Keratinocyte (primary cell): ENCODE measurements around the gene MRPL33. TPM values are rescaled to one million over a fixed set of nuclear protein-coding genes. Genes with fewer than 3 reads are reported as not detected.
A peak's percentile ranks its signal among the peaks of the same experiment; 100 is the strongest.

Source experiments
- DNase-seq: peaks from one replicate; pipeline ENCODE4 v3.0.0-alpha.2; 2011; ENCODE audit warnings: low read depth, missing footprints, low spot score
- FAIRE-seq: peaks from 2 replicates; lab custom pipeline; 2011; peaks lifted over from hg19 to GRCh38; lab: Jason Lieb, UNC
- H2AFZ ChIP-seq: 2 replicates; pipeline ENCODE4 v1.6.0; 2012; ENCODE audit warnings: low read length, control low read depth, inconsistent platforms; ENCODE audit not compliant: control insufficient read depth
- H3K27ac ChIP-seq: 2 replicates; pipeline ENCODE4 v1.5.1; 2011; ENCODE audit warnings: low read length; ENCODE audit not compliant: control insufficient read depth, insufficient read depth
- H3K27me3 ChIP-seq: 3 replicates; pipeline ENCODE4 v1.6.0; 2011; ENCODE audit warnings: low read length; ENCODE audit not compliant: control insufficient read depth, insufficient read depth; ENCODE audit errors: extremely low read depth
- H3K36me3 ChIP-seq, 2 experiments: 2 replicates in 1 of 2; 3 replicates in 1 of 2; pipeline ENCODE4 v1.5.1; 2011; ENCODE audit warnings: low read length in 2 of 2, mild to moderate bottlenecking in 1 of 2; ENCODE audit not compliant: control insufficient read depth in 2 of 2, insufficient read depth in 2 of 2; ENCODE audit errors: extremely low read depth in 1 of 2
- H3K4me1 ChIP-seq: 3 replicates; pipeline ENCODE4 v1.5.1; 2011; ENCODE audit warnings: low read length; ENCODE audit not compliant: control insufficient read depth, insufficient read depth; ENCODE audit errors: extremely low read depth
- H3K4me2 ChIP-seq: 3 replicates; pipeline ENCODE4 v1.6.0; 2011; ENCODE audit warnings: low read depth, low read length; ENCODE audit not compliant: control insufficient read depth, insufficient read depth; ENCODE audit errors: extremely low read depth
- H3K4me3 ChIP-seq, 3 experiments: fragments of 200-600 bp in 1 of 3; sonication (generic) in 1 of 3; 2 replicates in 2 of 3; 3 replicates in 1 of 3; pipeline ENCODE4 v1.5.1; 2011 to 2016; ENCODE audit warnings: low read length in 3 of 3, mild to moderate bottlenecking in 3 of 3, control low read depth in 2 of 3, inconsistent platforms in 1 of 3, low read depth in 1 of 3, mixed read lengths in 1 of 3, mixed run types in 1 of 3, moderate library complexity in 1 of 3; ENCODE audit not compliant: control insufficient read depth in 2 of 3, insufficient read depth in 2 of 3; ENCODE audit errors: extremely low read depth in 1 of 3
- H3K79me2 ChIP-seq: 2 replicates; pipeline ENCODE4 v1.6.0; 2012; ENCODE audit warnings: low read length; ENCODE audit not compliant: control insufficient read depth, insufficient read depth
- H3K9ac ChIP-seq: 3 replicates; pipeline ENCODE4 v1.6.0; 2011; ENCODE audit warnings: low read length; ENCODE audit not compliant: control insufficient read depth, insufficient read depth; ENCODE audit errors: extremely low read depth
- H3K9me1 ChIP-seq: 3 replicates; pipeline ENCODE4 v1.6.0; 2011; ENCODE audit warnings: low read length; ENCODE audit not compliant: control insufficient read depth, insufficient read depth; ENCODE audit errors: extremely low read depth
- H3K9me3 ChIP-seq: 2 replicates; pipeline ENCODE4 v1.5.1; 2012; ENCODE audit warnings: low read depth, low read length; ENCODE audit not compliant: control insufficient read depth
- H4K20me1 ChIP-seq: 3 replicates; pipeline ENCODE4 v1.6.0; 2011; ENCODE audit warnings: low read length; ENCODE audit not compliant: control insufficient read depth, insufficient read depth; ENCODE audit errors: extremely low read depth
- CTCF ChIP-seq, 3 experiments: IDR thresholded peaks in 1 of 3; conservative IDR thresholded peaks in 1 of 3; optimal IDR thresholded peaks in 1 of 3; 2 replicates in 2 of 3; 3 replicates in 1 of 3; pipeline versions ENCODE3 to v1.5.1; 2011; ENCODE audit warnings: low read length in 3 of 3, mild to moderate bottlenecking in 3 of 3, moderate library complexity in 2 of 3, control low read depth in 1 of 3, inconsistent platforms in 1 of 3; ENCODE audit not compliant: insufficient read depth in 2 of 3; ENCODE audit errors: extremely low read depth in 1 of 3
- EZH2 ChIP-seq: IDR thresholded peaks from one replicate; pipeline ENCODE4 v1.6.1; 2012; ENCODE audit warnings: inconsistent platforms, mild to moderate bottlenecking, low read length, moderate library complexity
- dilution Hi-C: fragments of 300-500 bp; cut with MboI; formaldehyde crosslinking; loops from one replicate; pipeline ENCODE4 v1.7.0; 2020; ENCODE audit warnings: low sequenced_read_pairs; ENCODE audit not compliant: extremely low pct_ligation_motif_present
- polyA plus RNA-seq, 5 experiments: library from polyadenylated mRNA; depleted of rRNA in 3 of 5; stranded (reverse) in 3 of 5; stranded (forward) in 1 of 5; unstranded in 1 of 5; fragments of >200 nt; gene quantifications; 1 replicate in 1 of 5; 2 replicates in 3 of 5; 3 replicates in 1 of 5; pipeline versions ENCODE4 v1.2.1 to v1.2.3, GENCODE V29; 2011 to 2012; ENCODE audit warnings: missing spikeins in 2 of 5, low read depth in 1 of 5, low replicate concordance in 1 of 5

MRPL33 gene
- polyA plus RNA-seq, 1 donor (not counting 4 experiments of a cell fraction or from before 2014, with no cell fraction given), result 110 TPM

- Histone ChIP-seq H3K4me3 (no peak overlapping the region), H3K4me1 (peaks cover 30% of the 10 kb centered on the region), H3K27me3 (no peaks in the 10 kb centered on the region), H3K9ac (no peak overlapping the region), H2AFZ (no peak overlapping the region), H3K4me2 (peak overlapping the region; percentile 15), H3K79me2 (peaks cover 71% of the 10 kb centered on the region), H3K27ac (no peak overlapping the region), H3K9me3 (no peaks in the 10 kb centered on the region), H4K20me1 (no peaks in the 10 kb centered on the region), H3K9me1 (peaks cover 5% of the 10 kb centered on the region), H3K36me3 (peaks cover 3 to 29% of the 10 kb centered on the region in 2 experiments)
- dilution Hi-C loops, result no loop called here
- FAIRE-seq (no peak), DNase-seq (no peak)
- no peak for TF ChIP-seq CTCF (optimal IDR thresholded peaks at IDR 0.05 in 1 of 3, IDR thresholded peaks at IDR 0.05 in 1 of 3, conservative IDR thresholded peaks at IDR 0.05 in 1 of 3; ENCODE audit: extremely low read depth in 1 of 3, insufficient read depth in 2 of 3, low read length in 3 of 3)
- TF ChIP-seq EZH2, result no peak
Measured at GRCh38 chr2:27776696-27777095, 5.2 kb downstream of the MRPL33 start.

- Histone ChIP-seq H3K9me1 (peaks cover 3% of the 10 kb centered on the region), H4K20me1 (no peaks in the 10 kb centered on the region), H3K9me3 (no peaks in the 10 kb centered on the region), H3K4me1 (peaks cover 16% of the 10 kb centered on the region), H2AFZ (no peak overlapping the region), H3K27ac (no peak overlapping the region), H3K36me3 (peaks cover 3 to 16% of the 10 kb centered on the region in 2 experiments), H3K4me3 (no peak overlapping the region), H3K27me3 (no peaks in the 10 kb centered on the region), H3K79me2 (peaks cover 43% of the 10 kb centered on the region), H3K9ac (no peak overlapping the region), H3K4me2 (no peak overlapping the region)
- dilution Hi-C loops, result no loop called here
- DNase-seq, result no peak
- FAIRE-seq, result no peak
- TF ChIP-seq EZH2, result no peak
- no peak for TF ChIP-seq CTCF (optimal IDR thresholded peaks at IDR 0.05 in 1 of 3, IDR thresholded peaks at IDR 0.05 in 1 of 3, conservative IDR thresholded peaks at IDR 0.05 in 1 of 3; ENCODE audit: extremely low read depth in 1 of 3, insufficient read depth in 2 of 3, low read length in 3 of 3)
Measured at GRCh38 chr2:27779417-27780055, 8.0 kb downstream of the MRPL33 start.
